LNCaP clone FGC (cell line): ENCODE measurements around the gene DOCK4.

Source experiments
- DNase-seq: peaks from one replicate; pipeline ENCODE4 v3.0.0-alpha.2; 2011; ENCODE audit warnings: low read depth
- H3K4me3 ChIP-seq: 2 replicates; pipeline ENCODE4 v1.5.1; 2011; ENCODE audit warnings: mild to moderate bottlenecking, low read depth, low read length, control low read depth
- CTCF ChIP-seq: IDR thresholded peaks from 2 replicates; pipeline ENCODE4 v1.5.1; 2012; ENCODE audit warnings: mild to moderate bottlenecking; ENCODE audit not compliant: control insufficient read depth, insufficient read depth; ENCODE audit errors: extremely low read depth

Gene DOCK4

GRCh38 chr7:111878785-111879184 lies 327.4 kb downstream of the DOCK4 start:
- no peak overlapping the region for H3K4me3 ChIP-seq
- TF ChIP-seq CTCF, result no peak
- DNase-seq, result no peak

GRCh38 chr7:111877931-111878330 lies 328.3 kb downstream of the DOCK4 start:
- no peak for DNase-seq
- no peak overlapping the region for H3K4me3 ChIP-seq
- TF ChIP-seq CTCF, result no peak

GRCh38 chr7:111873963-111874690 lies 332.1 kb downstream of the DOCK4 start:
- no peak overlapping the region for H3K4me3 ChIP-seq
- DNase-seq, result no peak
- TF ChIP-seq CTCF, result no peak

- no peak for DNase-seq
- TF ChIP-seq CTCF, result no peak
- no peak overlapping the region for H3K4me3 ChIP-seq
Measured at GRCh38 chr7:111873326-111873646, 332.9 kb downstream of the DOCK4 start.

- H3K4me3 ChIP-seq, result no peak overlapping the region
- DNase-seq, result no peak
- TF ChIP-seq CTCF, result no peak
Measured at GRCh38 chr7:111872450-111873325, 333.5 kb downstream of the DOCK4 start.

- H3K4me3 ChIP-seq, result no peak overlapping the region
- DNase-seq, result no peak
- TF ChIP-seq CTCF, result no peak
Measured at GRCh38 chr7:111871283-111871682, 334.9 kb downstream of the DOCK4 start.
